Osteocyte (in vitro differentiated cells): Measurements from ENCODE around the gene NFASC. TPM values are rescaled to one million over a fixed set of nuclear protein-coding genes. Genes with fewer than 3 reads are reported as not detected.

ENCODE experiments used
- DNase-seq: peaks from one replicate; pipeline ENCODE4 v3.0.0; 2021; ENCODE audit warnings: mixed read lengths; ENCODE audit not compliant: unreplicated experiment; ENCODE audit errors: extremely low spot score
- H3K27ac Mint-ChIP-seq: one replicate; pipeline ENCODE4 v1.8.0; 2021; ENCODE audit warnings: mild to moderate bottlenecking, mixed read lengths; ENCODE audit not compliant: unreplicated experiment
- H3K27me3 Mint-ChIP-seq: one replicate; pipeline ENCODE4 v1.8.0; 2021; ENCODE audit warnings: mixed read lengths; ENCODE audit not compliant: unreplicated experiment
- H3K36me3 Mint-ChIP-seq: one replicate; pipeline ENCODE4 v1.8.0; 2021; ENCODE audit warnings: mixed read lengths; ENCODE audit not compliant: unreplicated experiment
- H3K4me1 Mint-ChIP-seq: one replicate; pipeline ENCODE4 v1.8.0; 2021; ENCODE audit warnings: mixed read lengths; ENCODE audit not compliant: unreplicated experiment
- H3K4me3 Mint-ChIP-seq: one replicate; pipeline ENCODE4 v1.8.0; 2021; ENCODE audit warnings: mild to moderate bottlenecking, moderate library complexity, mixed read lengths; ENCODE audit not compliant: unreplicated experiment
- H3K9me3 Mint-ChIP-seq: one replicate; pipeline ENCODE4 v1.8.0; 2021; ENCODE audit warnings: mixed read lengths; ENCODE audit not compliant: unreplicated experiment
- total RNA-seq: library from RNA; stranded (reverse); gene quantifications from 2 replicates; pipeline ENCODE4 v1.2.1, GENCODE V29; 2021
- TF ChIP-seq, protein P1 (sequence below): fragments of 200-600 bp; sonication (generic); IDR thresholded peaks from 2 replicates; pipeline ENCODE4 v1.5.0; 2021; ENCODE audit warnings: antibody characterized with exemption, mild to moderate bottlenecking, moderate library complexity

The NFASC gene
- total RNA-seq, 1 donor from 2014 or later: not detected

DNA sequence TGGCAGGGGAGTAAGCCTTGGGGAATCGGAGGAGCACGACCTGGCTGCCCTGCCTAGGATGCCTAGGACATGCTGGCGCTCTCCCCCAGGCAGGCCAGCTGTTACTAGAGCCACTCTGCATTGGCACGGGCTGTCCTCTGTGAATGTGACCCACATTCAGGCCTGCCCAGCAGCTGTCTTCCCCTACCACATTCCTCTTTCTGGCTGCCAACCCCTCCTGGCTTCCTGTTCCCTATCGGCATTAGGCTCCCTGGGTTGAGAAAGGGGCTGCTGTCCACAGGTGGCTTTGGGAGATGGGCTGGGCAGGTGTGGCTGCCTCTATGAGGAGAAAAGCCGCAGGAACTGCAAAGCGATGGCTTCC, 2.3 kb upstream of the NFASC start:
- Mint-ChIP-seq H3K9me3 (no peaks in the 10 kb centered on the region), H3K27ac (no peak overlapping the region), H3K36me3 (no peaks in the 10 kb centered on the region), H3K4me1 (no peaks in the 10 kb centered on the region), H3K27me3 (peaks cover 10% of the 10 kb centered on the region), H3K4me3 (no peak overlapping the region)
- DNase-seq: no peak
- TF ChIP-seq, protein P1, sequence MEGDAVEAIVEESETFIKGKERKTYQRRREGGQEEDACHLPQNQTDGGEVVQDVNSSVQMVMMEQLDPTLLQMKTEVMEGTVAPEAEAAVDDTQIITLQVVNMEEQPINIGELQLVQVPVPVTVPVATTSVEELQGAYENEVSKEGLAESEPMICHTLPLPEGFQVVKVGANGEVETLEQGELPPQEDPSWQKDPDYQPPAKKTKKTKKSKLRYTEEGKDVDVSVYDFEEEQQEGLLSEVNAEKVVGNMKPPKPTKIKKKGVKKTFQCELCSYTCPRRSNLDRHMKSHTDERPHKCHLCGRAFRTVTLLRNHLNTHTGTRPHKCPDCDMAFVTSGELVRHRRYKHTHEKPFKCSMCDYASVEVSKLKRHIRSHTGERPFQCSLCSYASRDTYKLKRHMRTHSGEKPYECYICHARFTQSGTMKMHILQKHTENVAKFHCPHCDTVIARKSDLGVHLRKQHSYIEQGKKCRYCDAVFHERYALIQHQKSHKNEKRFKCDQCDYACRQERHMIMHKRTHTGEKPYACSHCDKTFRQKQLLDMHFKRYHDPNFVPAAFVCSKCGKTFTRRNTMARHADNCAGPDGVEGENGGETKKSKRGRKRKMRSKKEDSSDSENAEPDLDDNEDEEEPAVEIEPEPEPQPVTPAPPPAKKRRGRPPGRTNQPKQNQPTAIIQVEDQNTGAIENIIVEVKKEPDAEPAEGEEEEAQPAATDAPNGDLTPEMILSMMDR: no peak

DNA sequence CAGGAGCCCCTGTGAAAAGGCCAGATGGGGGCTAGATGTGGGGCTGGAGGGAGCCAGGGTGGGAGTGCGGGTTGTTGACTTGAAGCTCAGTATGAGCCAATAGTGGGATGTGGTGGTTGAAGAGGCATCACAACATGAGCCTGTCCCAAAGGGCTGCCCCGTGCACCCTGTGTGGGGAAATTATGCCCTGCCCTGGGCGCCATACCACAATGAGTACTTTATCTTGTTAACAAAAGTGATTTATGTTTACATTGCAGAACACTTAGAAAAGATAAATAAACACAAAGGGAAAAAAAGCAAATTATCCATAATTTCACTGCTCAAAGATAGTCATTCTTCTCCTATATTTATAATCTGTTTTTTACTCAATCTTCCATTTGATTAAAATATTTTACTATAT, 1.6 kb upstream of the NFASC start:
- no peak for DNase-seq
- TF ChIP-seq, protein P1: no peak
- no peaks in the 10 kb centered on the region for H3K9me3 Mint-ChIP-seq

GRCh38 chr1:204871405-204872037, 859 bp downstream of the NFASC start:
- Mint-ChIP-seq H3K9me3 (no peaks in the 10 kb centered on the region), H3K36me3 (no peaks in the 10 kb centered on the region), H3K4me1 (no peaks in the 10 kb centered on the region), H3K27ac (no peak overlapping the region), H3K27me3 (peaks cover 3% of the 10 kb centered on the region), H3K4me3 (no peak overlapping the region)
- no peak for DNase-seq
- TF ChIP-seq, protein P1: no peak

More for the DNA sequence above, 1.6 kb upstream of the NFASC start:
- no peak overlapping the region for H3K4me3 Mint-ChIP-seq
- H3K36me3 Mint-ChIP-seq: no peaks in the 10 kb centered on the region
- H3K27ac Mint-ChIP-seq: no peak overlapping the region
- no peaks in the 10 kb centered on the region for H3K4me1 Mint-ChIP-seq
- peaks cover 8% of the 10 kb centered on the region for H3K27me3 Mint-ChIP-seq

DNA sequence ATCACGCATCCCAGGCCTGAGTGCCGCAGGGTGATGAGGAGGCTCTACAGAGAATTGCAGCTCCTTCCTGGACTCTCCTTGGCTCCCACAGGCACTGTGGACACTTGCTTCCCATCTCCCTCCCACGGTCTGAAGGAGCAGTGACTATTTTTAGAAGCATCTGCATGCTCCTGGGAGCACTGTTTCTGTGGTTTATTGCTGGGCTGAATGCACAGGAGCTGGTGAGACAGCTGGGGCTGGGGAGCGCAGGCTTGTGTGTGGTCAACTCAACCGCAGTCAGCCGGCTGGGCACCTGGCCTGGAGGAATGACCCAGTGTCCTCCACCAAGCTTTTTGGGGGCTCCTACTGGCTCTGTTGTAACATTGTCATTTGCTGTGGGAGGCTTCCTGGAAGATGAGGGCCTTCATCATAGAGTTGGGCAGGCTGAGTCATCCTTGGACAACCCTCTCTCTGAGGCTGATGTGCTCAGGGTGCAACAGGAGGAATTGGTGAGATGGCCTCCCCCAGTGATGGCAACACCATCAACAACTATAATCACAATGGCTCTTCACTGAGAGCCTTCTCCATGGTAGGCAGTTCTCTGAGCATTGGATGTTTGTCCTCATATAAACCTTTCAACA, 1.7 kb downstream of the NFASC start:
- H3K4me1 Mint-ChIP-seq: no peaks in the 10 kb centered on the region
- peaks cover 3% of the 10 kb centered on the region for H3K27me3 Mint-ChIP-seq
- H3K4me3 Mint-ChIP-seq: no peak overlapping the region
- no peak overlapping the region for H3K27ac Mint-ChIP-seq
- DNase-seq: no peak
- H3K36me3 Mint-ChIP-seq: no peaks in the 10 kb centered on the region
- no peaks in the 10 kb centered on the region for H3K9me3 Mint-ChIP-seq
- TF ChIP-seq, protein P1: no peak

GRCh38 chr1:204873176-204873575, 2.5 kb downstream of the NFASC start:
- TF ChIP-seq, protein P1: no peak
- no peak overlapping the region for H3K27ac Mint-ChIP-seq
- no peaks in the 10 kb centered on the region for H3K36me3 Mint-ChIP-seq
- H3K4me3 Mint-ChIP-seq: no peak overlapping the region
- no peaks in the 10 kb centered on the region for H3K9me3 Mint-ChIP-seq
- peaks cover 3% of the 10 kb centered on the region for H3K27me3 Mint-ChIP-seq
- H3K4me1 Mint-ChIP-seq: no peaks in the 10 kb centered on the region
- DNase-seq: no peak
